Tibial artery (tissue), 4 donors: ENCODE data around the gene ELOB.

ENCODE experiments used
- DNase-seq, 2 donors: peaks; one replicate each; pipeline ENCODE4 v3.0.0-alpha.2; 2019
- H3K27ac ChIP-seq, 2 donors: fragments of 200-600 bp; sonication (generic) in 1 of 2; 1 replicate in 1 of 2; 2 replicates in 1 of 2; pipeline ENCODE4 v1.5.1; 2018 to 2019; ENCODE audit warnings: mild to moderate bottlenecking in 1 of 2
- H3K27me3 ChIP-seq, 2 donors: fragments of 200-600 bp; sonication (generic) in 1 of 2; one replicate each; pipeline versions ENCODE4 v1.5.1 to v1.6.0; 2016 to 2019
- H3K36me3 ChIP-seq, 3 donors: fragments of 200-600 bp; sonication (generic) in 2 of 3; one replicate each; pipeline ENCODE4 v1.5.1; 2016 to 2019; ENCODE audit warnings: mild to moderate bottlenecking in 2 of 3
- H3K4me1 ChIP-seq, 4 donors: fragments of 200-600 bp; sonication (generic) in 2 of 4; 1 replicate in 3 of 4; 2 replicates in 1 of 4; pipeline ENCODE4 v1.5.1; 2016 to 2019
- H3K4me3 ChIP-seq, 2 donors: fragments of 200-600 bp; sonication (generic) in 1 of 2; 1 replicate in 1 of 2; 2 replicates in 1 of 2; pipeline ENCODE4 v1.5.1; 2018 to 2019; ENCODE audit warnings: mild to moderate bottlenecking in 2 of 2
- H3K9me3 ChIP-seq, 3 donors: fragments of 200-600 bp; sonication (generic) in 1 of 3; one replicate each; pipeline ENCODE4 v1.5.1; 2016 to 2019
- CTCF ChIP-seq, 2 experiments: fragments of 200-600 bp in 1 of 2; fragments of 450-650 bp in 1 of 2; IDR thresholded peaks; one replicate each; pipeline ENCODE4 v1.5.1; 2017 to 2019; ENCODE audit warnings: antibody characterized with exemption in 2 of 2, mild to moderate bottlenecking in 1 of 2, moderate library complexity in 1 of 2
- intact Hi-C: fragments of 100-400 bp; cut with DNase I; formaldehyde crosslinking; loops from one replicate; pipeline ENCODE4 v1.15.0; 2023; ENCODE audit warnings: low total_unique reads

ELOB gene

GRCh38 chr16:2777231-2777902 is at the start of gene ELOB:
Gene ELOB, minus strand, starts transcription at chr16:2777280. Its CDS starts 41 bp downstream, at chr16:2777239.
- H3K27ac ChIP-seq, result peak within 1 kb of the TSS; percentile 98 to 99
- peaks cover 0 to 35% (median 27%) of the 10 kb centered on the region in 4 donors for H3K4me1 ChIP-seq
- TF ChIP-seq CTCF (IDR thresholded peaks at IDR 0.05), result no peak
- H3K4me3 ChIP-seq, result peak within 1 kb of the TSS; percentile 77 to 83
- peaks cover 0 to under 1% of the 10 kb centered on the region in 2 donors for H3K27me3 ChIP-seq
- H3K36me3 ChIP-seq, result peaks cover 6 to 31% (median 18%) of the 10 kb centered on the region in 3 donors
- intact Hi-C loops, result loop anchor here (2.0 kb wide), 1 partner anchor 25 kb away; the partner anchor contains the start of gene SRRM2
- H3K9me3 ChIP-seq, result no peaks in the 10 kb centered on the region
- DNase-seq, result peak; percentile 84 to 93

- H3K27me3 ChIP-seq, result peaks cover 0 to 57% of the 10 kb centered on the region in 2 donors
- DNase-seq, result peak; percentile 16 to 47
- peaks cover 0 to 2% (median 0%) of the 10 kb centered on the region in 4 donors for H3K4me1 ChIP-seq
- no peaks in the 10 kb centered on the region for H3K9me3 ChIP-seq
- H3K36me3 ChIP-seq, result no peaks in the 10 kb centered on the region
- H3K4me3 ChIP-seq, result no peak overlapping the region
- H3K27ac ChIP-seq, result no peak overlapping the region
- no peak for TF ChIP-seq CTCF (IDR thresholded peaks at IDR 0.05)
- intact Hi-C loops, result no loop called here
Observed at GRCh38 chr16:2825906-2826305, 48.8 kb upstream of the ELOB start.

GRCh38 chr16:2825049-2825742 is 48.1 kb upstream of the ELOB start:
- TF ChIP-seq CTCF (IDR thresholded peaks at IDR 0.05), result no peak
- intact Hi-C loops, result no loop called here
- DNase-seq, result peak; percentile 11 to 53
- H3K9me3 ChIP-seq, result no peaks in the 10 kb centered on the region
- H3K27me3 ChIP-seq, result peaks cover 0 to 56% of the 10 kb centered on the region in 2 donors
- H3K36me3 ChIP-seq, result no peaks in the 10 kb centered on the region
- H3K27ac ChIP-seq, result no peak overlapping the region
- no peak overlapping the region for H3K4me3 ChIP-seq
- H3K4me1 ChIP-seq, result peaks cover 0 to 2% (median 0%) of the 10 kb centered on the region in 4 donors

GRCh38 chr16:2824626-2825025 is 47.5 kb upstream of the ELOB start:
- intact Hi-C loops, result no loop called here
- no peaks in the 10 kb centered on the region for H3K36me3 ChIP-seq
- peak; percentile 7 to 32 for DNase-seq
- no peak overlapping the region for H3K27ac ChIP-seq
- TF ChIP-seq CTCF (IDR thresholded peaks at IDR 0.05), result no peak
- H3K4me1 ChIP-seq, result peaks cover 0 to 2% (median 0%) of the 10 kb centered on the region in 4 donors
- H3K9me3 ChIP-seq, result no peaks in the 10 kb centered on the region
- peaks cover 0 to 56% of the 10 kb centered on the region in 2 donors for H3K27me3 ChIP-seq
- no peak overlapping the region for H3K4me3 ChIP-seq

- no peak for TF ChIP-seq CTCF (IDR thresholded peaks at IDR 0.05)
- Histone ChIP-seq H3K36me3 (no peaks in the 10 kb centered on the region), H3K27ac (no peak overlapping the region), H3K9me3 (no peaks in the 10 kb centered on the region), H3K27me3 (peaks cover 0 to 57% of the 10 kb centered on the region in 2 donors), H3K4me3 (no peak overlapping the region), H3K4me1 (no peaks in the 10 kb centered on the region)
- intact Hi-C loops, result no loop called here
- DNase-seq, result no peak
Observed at GRCh38 chr16:2822496-2822895, 45.4 kb upstream of the ELOB start.
